Esophagus muscularis mucosa (tissue), 4 donors: ENCODE measurements around the gene CEND1. TPM values are rescaled to one million over a fixed set of nuclear protein-coding genes. Genes with fewer than 3 reads are reported as not detected.

ENCODE experiments used
- DNase-seq: peaks from one replicate; pipeline ENCODE4 v3.0.0-alpha.2; 2017; ENCODE audit errors: extremely low spot score
- H3K27ac ChIP-seq, 4 donors: fragments of 200-600 bp; sonication (generic); replicated peaks in 1 of 4; 1 replicate in 3 of 4; 2 replicates in 1 of 4; pipeline ENCODE4 v1.5.1; 2016 to 2019; ENCODE audit warnings: mild to moderate bottlenecking in 1 of 4
- H3K27me3 ChIP-seq, 4 donors: fragments of 200-600 bp; sonication (generic); one replicate each; pipeline versions ENCODE4 v1.5.1 to v1.6.0; 2016 to 2019
- H3K36me3 ChIP-seq, 4 donors: fragments of 200-600 bp; sonication (generic); one replicate each; pipeline ENCODE4 v1.5.1; 2016 to 2019
- H3K4me1 ChIP-seq, 4 donors: fragments of 200-600 bp; sonication (generic); one replicate each; pipeline ENCODE4 v1.5.1; 2016 to 2019
- H3K4me3 ChIP-seq, 4 donors: fragments of 200-600 bp; sonication (generic); 1 replicate in 2 of 4; 2 replicates in 2 of 4; pipeline ENCODE4 v1.5.1; 2016 to 2019; ENCODE audit warnings: mild to moderate bottlenecking in 4 of 4, moderate library complexity in 1 of 4
- H3K9me3 ChIP-seq, 4 donors: fragments of 200-600 bp; sonication (generic); 1 replicate in 3 of 4; 2 replicates in 1 of 4; pipeline ENCODE4 v1.5.1; 2016 to 2019
- CTCF ChIP-seq, 3 experiments: fragments of 200-600 bp in 2 of 3; fragments of 450-650 bp in 1 of 3; sonication (generic) in 2 of 3; IDR thresholded peaks; one replicate each; pipeline ENCODE4 v1.5.1; 2017 to 2019; ENCODE audit warnings: antibody characterized with exemption in 3 of 3, mild to moderate bottlenecking in 2 of 3, moderate library complexity in 1 of 3
- EP300 ChIP-seq: sonication (generic); formaldehyde crosslinking; IDR thresholded peaks from one replicate; pipeline ENCODE4 v1.6.1; 2017; ENCODE audit warnings: antibody characterized with exemption
- POLR2A ChIP-seq: fragments of 450-650 bp; IDR thresholded peaks from one replicate; pipeline ENCODE4 v1.6.1; 2017; ENCODE audit warnings: antibody characterized with exemption, moderate library complexity, mild to moderate bottlenecking, low read depth
- POLR2AphosphoS5 ChIP-seq, 2 donors: sonication (generic); formaldehyde crosslinking; IDR thresholded peaks; one replicate each; pipeline ENCODE4 v1.6.1; 2017; ENCODE audit warnings: antibody characterized with exemption in 2 of 2
- WGBS: methylation state at CpG from one replicate; pipeline ENCODE4 v1.1.5; 2018; 5-methylcytosine and 5-hydroxymethylcytosine counted together
- intact Hi-C: fragments of 100-400 bp; cut with DNase I; formaldehyde crosslinking; loops from one replicate; pipeline ENCODE4 v1.15.1; 2023
- total RNA-seq, 4 donors: library from RNA; depleted of rRNA; stranded (reverse); fragments of >200 nt; gene quantifications; one replicate each; pipeline versions ENCODE4 v1.1.0 to v1.2.1, GENCODE V29; 2016

Gene CEND1
- total RNA-seq, 4 donors from 2014 or later = 0.42 to 3.3 (median 2.6) TPM

GRCh38 chr11:800473-800872, 10.6 kb upstream of the CEND1 start:
- Histone ChIP-seq H3K9me3 (no peaks in the 10 kb centered on the region), H3K36me3 (peaks cover 14 to 44% (median 40%) of the 10 kb centered on the region in 4 donors), H3K27ac (no peak overlapping the region), H3K4me3 (no peak overlapping the region), H3K27me3 (no peaks in the 10 kb centered on the region), H3K4me1 (peaks cover 39 to 56% (median 47%) of the 10 kb centered on the region in 4 donors)
- intact Hi-C loops = no loop called here
- WGBS = 91% methylated on average over 22 of the region's 30 CpGs
- DNase-seq = no peak
- TF ChIP-seq POLR2A (no peak), EP300 (no peak), POLR2AphosphoS5 (IDR thresholded peaks at IDR 0.05) (no peak), CTCF (IDR thresholded peaks at IDR 0.05) (no peak)

GRCh38 chr11:799641-800316, 9.9 kb upstream of the CEND1 start:
- H3K4me3 ChIP-seq = no peak overlapping the region
- DNase-seq = no peak
- peaks cover 43 to 56% (median 47%) of the 10 kb centered on the region in 4 donors for H3K4me1 ChIP-seq
- 88% methylated on average over 7 of the region's 32 CpGs for WGBS
- H3K27me3 ChIP-seq = no peaks in the 10 kb centered on the region
- no peak for TF ChIP-seq POLR2AphosphoS5 (IDR thresholded peaks at IDR 0.05)
- TF ChIP-seq EP300 = no peak
- TF ChIP-seq POLR2A = no peak
- TF ChIP-seq CTCF (IDR thresholded peaks at IDR 0.05) = no peak
- H3K36me3 ChIP-seq = peaks cover 14 to 44% (median 40%) of the 10 kb centered on the region in 4 donors
- H3K9me3 ChIP-seq = no peaks in the 10 kb centered on the region
- no peak overlapping the region for H3K27ac ChIP-seq
- intact Hi-C loops = no loop called here

GRCh38 chr11:798093-798713, 8.3 kb upstream of the CEND1 start, which contains the start of gene SLC25A22:
Gene SLC25A22 (minus strand): TSS chr11:798281. CDS start chr11:795006, 3,275 bp downstream.
- H3K4me1 ChIP-seq = peaks cover 32 to 50% (median 37%) of the 10 kb centered on the region in 4 donors
- peak within 1 kb of the TSS; percentile 59 to 93 (median 84) for H3K4me3 ChIP-seq
- H3K9me3 ChIP-seq = no peaks in the 10 kb centered on the region
- intact Hi-C loops = no loop called here
- DNase-seq = no peak
- peak within 1 kb of the TSS; percentile 84 to 93 (median 90) for H3K27ac ChIP-seq
- peaks cover 14 to 49% (median 45%) of the 10 kb centered on the region in 4 donors for H3K36me3 ChIP-seq
- peak; percentile 87 to 96 (median 90) for TF ChIP-seq CTCF (IDR thresholded peaks at IDR 0.05)
- TF ChIP-seq POLR2AphosphoS5 (IDR thresholded peaks at IDR 0.05) = no peak
- H3K27me3 ChIP-seq = no peaks in the 10 kb centered on the region
- WGBS = 20% methylated on average over 9 of the region's 69 CpGs

GRCh38 chr11:797296-798092, 7.6 kb upstream of the CEND1 start:
- Histone ChIP-seq H3K27ac (peak overlapping the region; percentile 84 to 93 (median 90)), H3K36me3 (peaks cover 7 to 50% (median 44%) of the 10 kb centered on the region in 4 donors), H3K4me1 (peaks cover 32 to 49% (median 37%) of the 10 kb centered on the region in 4 donors), H3K27me3 (no peaks in the 10 kb centered on the region), H3K9me3 (no peaks in the 10 kb centered on the region), H3K4me3 (peak overlapping the region; percentile 59 to 93 (median 84))
- peak; percentile 94 for DNase-seq
- 0% methylated on average over 10 of the region's 57 CpGs for WGBS
- TF ChIP-seq POLR2AphosphoS5 (IDR thresholded peaks at IDR 0.05) = peak; percentile 23 to 26
- no peak for TF ChIP-seq CTCF (IDR thresholded peaks at IDR 0.05)
- TF ChIP-seq EP300 = no peak
- no peak for TF ChIP-seq POLR2A
- intact Hi-C loops = no loop called here
